ENCODE data around the gene SMIM24.

GRCh38 chr19:3504735-3505134, 24.4 kb upstream of the SMIM24 start:
- TF ChIP-seq CTCF (IDR thresholded peaks at IDR 0.05; ENCODE audit: low read depth, low read length, poor library complexity, severe bottlenecking), result no peak
- no peak for TF ChIP-seq EZH2phosphoT487 (IDR thresholded peaks at IDR 0.05; ENCODE audit: borderline replicate concordance, low read length)

Data from DOHH2 (cell line).